Fibroblast of lung (primary cell): ENCODE measurements around the gene PPP2R3B. TPM values are rescaled to one million over a fixed set of nuclear protein-coding genes. Genes with fewer than 3 reads are reported as not detected.

ENCODE experiments used
- DNase-seq, 2 donors: peaks; one replicate each; pipeline versions ENCODE4 v3.0.0 to v3.0.0-alpha.2; 2010; ENCODE audit warnings: low read depth in 2 of 2
- H2AFZ ChIP-seq: 2 replicates; pipeline ENCODE4 v1.5.1; 2012; ENCODE audit warnings: low read length, control low read depth, inconsistent platforms
- H3K27ac ChIP-seq: 2 replicates; pipeline ENCODE4 v1.5.1; 2011; ENCODE audit warnings: low read length, control low read depth; ENCODE audit not compliant: insufficient read depth
- H3K27me3 ChIP-seq: 2 replicates; pipeline ENCODE4 v1.5.1; 2011; ENCODE audit warnings: mild to moderate bottlenecking, low read length; ENCODE audit not compliant: control insufficient read depth, insufficient read depth
- H3K36me3 ChIP-seq: 2 replicates; pipeline ENCODE4 v1.5.1; 2011; ENCODE audit warnings: low read length; ENCODE audit not compliant: control insufficient read depth, insufficient read depth
- H3K4me1 ChIP-seq: 2 replicates; pipeline ENCODE4 v1.5.1; 2011; ENCODE audit warnings: low read length; ENCODE audit not compliant: control insufficient read depth, insufficient read depth; ENCODE audit errors: extremely low read depth
- H3K4me2 ChIP-seq: 2 replicates; pipeline ENCODE4 v1.5.1; 2011; ENCODE audit warnings: low read length, control low read depth; ENCODE audit not compliant: insufficient read depth; ENCODE audit errors: extremely low read depth
- H3K4me3 ChIP-seq, 4 experiments: fragments of 200-600 bp in 1 of 4; sonication (generic) in 1 of 4; replicated peaks in 1 of 4; 2 replicates each; pipeline ENCODE4 v1.5.1; 2011 to 2016; ENCODE audit warnings: low read length in 4 of 4, low read depth in 3 of 4, mild to moderate bottlenecking in 3 of 4, control low read depth in 2 of 4, inconsistent platforms in 1 of 4, mixed read lengths in 1 of 4; ENCODE audit not compliant: insufficient read depth in 1 of 4; ENCODE audit errors: control extremely low read depth in 1 of 4
- H3K79me2 ChIP-seq: 2 replicates; pipeline ENCODE4 v1.5.1; 2012; ENCODE audit warnings: mild to moderate bottlenecking, low read length, inconsistent platforms; ENCODE audit not compliant: control insufficient read depth, insufficient read depth
- H3K9ac ChIP-seq: 2 replicates; pipeline ENCODE4 v1.5.1; 2011; ENCODE audit warnings: mild to moderate bottlenecking, low read length, control low read depth; ENCODE audit not compliant: insufficient read depth
- H3K9me3 ChIP-seq: 2 replicates; pipeline ENCODE4 v1.5.1; 2012; ENCODE audit warnings: low read depth, low read length; ENCODE audit not compliant: control insufficient read depth, insufficient read depth
- H4K20me1 ChIP-seq: 2 replicates; pipeline ENCODE4 v1.5.1; 2011; ENCODE audit warnings: low read length; ENCODE audit not compliant: control insufficient read depth, insufficient read depth; ENCODE audit errors: extremely low read depth
- CTCF ChIP-seq, 2 donors: IDR thresholded peaks in 1 of 2; conservative IDR thresholded peaks in 1 of 2; 1 replicate in 1 of 2; 2 replicates in 1 of 2; pipeline ENCODE4 v1.5.1; 2011 to 2012; ENCODE audit warnings: low read length in 2 of 2, control low read depth in 1 of 2, inconsistent platforms in 1 of 2, low read depth in 1 of 2, mild to moderate bottlenecking in 1 of 2
- EZH2 ChIP-seq: IDR thresholded peaks from 2 replicates; pipeline ENCODE4 v1.5.1; 2012; ENCODE audit warnings: low read length, control low read depth, mild to moderate bottlenecking; ENCODE audit errors: missing control alignments
- polyA plus RNA-seq, 2 donors: library from polyadenylated mRNA; depleted of rRNA in 1 of 2; stranded (reverse) in 1 of 2; unstranded in 1 of 2; fragments of >200 nt; gene quantifications; 2 replicates each; pipeline ENCODE4 v1.2.1, GENCODE V29; 2011 to 2012; ENCODE audit warnings: missing spikeins in 1 of 2
- total RNA-seq: library from RNA; depleted of rRNA; stranded (reverse); fragments of >200 nt; gene quantifications from 2 replicates; pipeline ENCODE4 v1.2.1, GENCODE V29; 2014

The PPP2R3B gene
- total and polyA plus RNA-seq, 2 donors (not counting 1 experiment from before 2014, with no cell fraction given), result 3.2 to 14.7 TPM

GRCh38 chrX:353566-354535 is 32.9 kb downstream of the PPP2R3B start:
- Histone ChIP-seq H3K27ac (no peak overlapping the region), H3K4me1 (peaks cover 2% of the 10 kb centered on the region), H3K79me2 (no peaks in the 10 kb centered on the region), H3K9me3 (no peaks in the 10 kb centered on the region), H2AFZ (no peak overlapping the region), H3K36me3 (no peaks in the 10 kb centered on the region), H3K4me2 (no peak overlapping the region), H4K20me1 (no peaks in the 10 kb centered on the region), H3K27me3 (no peaks in the 10 kb centered on the region), H3K4me3 (no peak overlapping the region), H3K9ac (no peak overlapping the region)
- no peak for DNase-seq
- TF ChIP-seq CTCF (conservative IDR thresholded peaks at IDR 0.05 in 1 of 2, IDR thresholded peaks at IDR 0.05 in 1 of 2; ENCODE audit: low read depth in 1 of 2, low read length in 2 of 2), result no peak
- TF ChIP-seq EZH2, result no peak

- no peak overlapping the region for H2AFZ ChIP-seq
- no peaks in the 10 kb centered on the region for H3K27me3 ChIP-seq
- H3K4me1 ChIP-seq, result peaks cover 2% of the 10 kb centered on the region
- no peaks in the 10 kb centered on the region for H4K20me1 ChIP-seq
- no peaks in the 10 kb centered on the region for H3K79me2 ChIP-seq
- H3K9me3 ChIP-seq, result no peaks in the 10 kb centered on the region
- no peak overlapping the region for H3K27ac ChIP-seq
- H3K36me3 ChIP-seq, result no peaks in the 10 kb centered on the region
- no peak overlapping the region for H3K9ac ChIP-seq
- H3K4me2 ChIP-seq, result no peak overlapping the region
- TF ChIP-seq EZH2 (no peak), CTCF (conservative IDR thresholded peaks at IDR 0.05 in 1 of 2, IDR thresholded peaks at IDR 0.05 in 1 of 2; ENCODE audit: low read depth in 1 of 2, low read length in 2 of 2) (no peak)
- no peak for DNase-seq
- no peak overlapping the region for H3K4me3 ChIP-seq
These were observed 34.0 kb downstream of the PPP2R3B start for GRCh38 chrX:352582-353314.

- H3K36me3 ChIP-seq, result no peaks in the 10 kb centered on the region
- TF ChIP-seq EZH2 (no peak), CTCF (conservative IDR thresholded peaks at IDR 0.05 in 1 of 2, IDR thresholded peaks at IDR 0.05 in 1 of 2; ENCODE audit: low read depth in 1 of 2, low read length in 2 of 2) (no peak)
- no peak for DNase-seq
- no peak overlapping the region for H3K4me3 ChIP-seq
- no peak overlapping the region for H3K4me2 ChIP-seq
- H2AFZ ChIP-seq, result no peak overlapping the region
- H3K27me3 ChIP-seq, result no peaks in the 10 kb centered on the region
- no peaks in the 10 kb centered on the region for H3K9me3 ChIP-seq
- no peak overlapping the region for H3K27ac ChIP-seq
- no peaks in the 10 kb centered on the region for H4K20me1 ChIP-seq
- H3K9ac ChIP-seq, result no peak overlapping the region
- no peaks in the 10 kb centered on the region for H3K79me2 ChIP-seq
- no peaks in the 10 kb centered on the region for H3K4me1 ChIP-seq
These were observed 34.5 kb downstream of the PPP2R3B start for GRCh38 chrX:352181-352580.
